ENCODE measurements around the gene CHCHD3. TPM values are rescaled to one million over a fixed set of nuclear protein-coding genes. Genes with fewer than 3 reads are reported as not detected.

CHCHD3 gene
- total RNA-seq, 2 experiments from 2014 or later: 21.6 to 21.7 TPM

- TF ChIP-seq CTCF (IDR thresholded peaks at IDR 0.05): no peak
- Histone ChIP-seq H3K27ac (ENCODE audit: low read depth in 1 of 2, low read length in 2 of 2) (no peak overlapping the region), H3K27me3 (ENCODE audit: control insufficient read depth in 1 of 2, insufficient read depth in 2 of 2, low read length in 2 of 2) (no peaks in the 10 kb centered on the region), H3K4me3 (ENCODE audit: low read length) (no peak overlapping the region), H3K36me3 (ENCODE audit: insufficient read depth, low read length) (no peaks in the 10 kb centered on the region), H3K4me1 (ENCODE audit: insufficient read depth, low read length) (peaks cover 2% of the 10 kb centered on the region), H3K9me3 (ENCODE audit: control insufficient read depth in 1 of 2, insufficient read depth in 1 of 2, low read length in 2 of 2) (no peaks in the 10 kb centered on the region)
- Mint-ChIP-seq H3K27ac (no peak overlapping the region), H3K4me1 (ENCODE audit: low read depth) (no peaks in the 10 kb centered on the region), H3K9me3 (no peaks in the 10 kb centered on the region), H3K27me3 (peaks cover 4% of the 10 kb centered on the region), H3K4me3 (no peak overlapping the region), H3K36me3 (ENCODE audit: low read depth) (no peaks in the 10 kb centered on the region)
- DNase-seq: no peak
- POLR2A ChIA-PET: no interaction called here
- ATAC-seq (ENCODE audit: poor library complexity): no peak
- intact Hi-C loops (cut with DNase I, micrococcal nuclease): no loop called here
- CTCF ChIA-PET: no interaction called here
Measured at GRCh38 chr7:132751244-132751647, 330.6 kb downstream of the CHCHD3 start.

GRCh38 chr7:132750530-132751217 lies 331.2 kb downstream of the CHCHD3 start:
- no peak for ATAC-seq (ENCODE audit: poor library complexity)
- intact Hi-C loops (cut with DNase I, micrococcal nuclease): no loop called here

GRCh38 chr7:132750096-132750495 lies 331.8 kb downstream of the CHCHD3 start:
- intact Hi-C loops (cut with DNase I, micrococcal nuclease): no loop called here
- no peaks in the 10 kb centered on the region for H3K27me3 ChIP-seq (ENCODE audit: control insufficient read depth in 1 of 2, insufficient read depth in 2 of 2, low read length in 2 of 2)
- H3K27ac ChIP-seq (ENCODE audit: low read depth in 1 of 2, low read length in 2 of 2): no peak overlapping the region
- H3K4me1 Mint-ChIP-seq (ENCODE audit: low read depth): no peaks in the 10 kb centered on the region
- H3K27ac Mint-ChIP-seq: no peak overlapping the region
- ChIA-PET POLR2A (no interaction called here), CTCF (no interaction called here)
- TF ChIP-seq CTCF (IDR thresholded peaks at IDR 0.05): no peak
- H3K27me3 Mint-ChIP-seq: peaks cover 4% of the 10 kb centered on the region
- H3K4me1 ChIP-seq (ENCODE audit: insufficient read depth, low read length): no peaks in the 10 kb centered on the region
- H3K9me3 Mint-ChIP-seq: no peaks in the 10 kb centered on the region
- H3K9me3 ChIP-seq (ENCODE audit: control insufficient read depth in 1 of 2, insufficient read depth in 1 of 2, low read length in 2 of 2): no peaks in the 10 kb centered on the region
- DNase-seq (no peak), ATAC-seq (ENCODE audit: poor library complexity) (no peak)
- H3K4me3 Mint-ChIP-seq: no peak overlapping the region
- no peak overlapping the region for H3K4me3 ChIP-seq (ENCODE audit: low read length)
- H3K36me3 ChIP-seq (ENCODE audit: insufficient read depth, low read length): no peaks in the 10 kb centered on the region
- H3K36me3 Mint-ChIP-seq (ENCODE audit: low read depth): no peaks in the 10 kb centered on the region

More at GRCh38 chr7:132750530-132751217, 331.2 kb downstream of the CHCHD3 start:
- H3K4me1 Mint-ChIP-seq (ENCODE audit: low read depth): no peaks in the 10 kb centered on the region
- CTCF ChIA-PET: no interaction called here
- POLR2A ChIA-PET: no interaction called here
- Histone ChIP-seq H3K27ac (ENCODE audit: low read depth in 1 of 2, low read length in 2 of 2) (no peak overlapping the region), H3K4me1 (ENCODE audit: insufficient read depth, low read length) (no peaks in the 10 kb centered on the region), H3K4me3 (ENCODE audit: low read length) (no peak overlapping the region), H3K9me3 (ENCODE audit: control insufficient read depth in 1 of 2, insufficient read depth in 1 of 2, low read length in 2 of 2) (no peaks in the 10 kb centered on the region), H3K27me3 (ENCODE audit: control insufficient read depth in 1 of 2, insufficient read depth in 2 of 2, low read length in 2 of 2) (no peaks in the 10 kb centered on the region), H3K36me3 (ENCODE audit: insufficient read depth, low read length) (no peaks in the 10 kb centered on the region)
- H3K27me3 Mint-ChIP-seq: peaks cover 4% of the 10 kb centered on the region
- no peaks in the 10 kb centered on the region for H3K9me3 Mint-ChIP-seq
- no peak for DNase-seq
- no peak for TF ChIP-seq CTCF (IDR thresholded peaks at IDR 0.05)
- H3K36me3 Mint-ChIP-seq (ENCODE audit: low read depth): no peaks in the 10 kb centered on the region
- H3K4me3 Mint-ChIP-seq: no peak overlapping the region
- H3K27ac Mint-ChIP-seq: no peak overlapping the region
